Heart left ventricle (tissue), 16 donors: Measurements from ENCODE around the gene KRTAP27-1. TPM values are rescaled to one million over a fixed set of nuclear protein-coding genes. Genes with fewer than 3 reads are reported as not detected.

ENCODE experiments used
- ATAC-seq, 4 donors: fragments of 200-7000 bp; cut with Tn5 transposase; one replicate each; pipeline ENCODE4 v1.9.1; 2020 to 2022; ENCODE audit warnings: moderate library complexity in 4 of 4, mild to moderate bottlenecking in 3 of 4, moderate number of reproducible peaks in 1 of 4
- DNase-seq, 5 donors: peaks; one replicate each; pipeline ENCODE4 v3.0.0-alpha.2; 2020
- H3K27ac ChIP-seq, 12 donors: fragments of 200-600 bp; sonication (generic) in 4 of 12; one replicate each; pipeline versions ENCODE4 v1.5.0 to v1.8.0; 2016 to 2022; ENCODE audit warnings: mild to moderate bottlenecking in 2 of 12
- H3K27me3 ChIP-seq, 9 donors: fragments of 200-600 bp; sonication (generic) in 2 of 9; one replicate each; pipeline versions ENCODE4 v1.5.1 to v1.8.0; 2016 to 2022; ENCODE audit warnings: mild to moderate bottlenecking in 3 of 9
- H3K36me3 ChIP-seq, 9 donors: fragments of 200-600 bp; sonication (generic) in 2 of 9; one replicate each; pipeline versions ENCODE4 v1.5.0 to v1.8.0; 2018 to 2022; ENCODE audit warnings: mild to moderate bottlenecking in 2 of 9
- H3K4me1 ChIP-seq, 12 donors: fragments of 200-600 bp; sonication (generic) in 4 of 12; one replicate each; pipeline versions ENCODE4 v1.5.0 to v1.8.0; 2016 to 2022; ENCODE audit warnings: mild to moderate bottlenecking in 3 of 12
- H3K4me3 ChIP-seq, 12 donors: fragments of 200-600 bp; sonication (generic) in 4 of 12; one replicate each; pipeline versions ENCODE4 v1.5.0 to v1.8.0; 2017 to 2022; ENCODE audit warnings: mild to moderate bottlenecking in 9 of 12, moderate library complexity in 4 of 12
- H3K9me3 ChIP-seq, 12 donors: fragments of 200-600 bp; sonication (generic) in 4 of 12; one replicate each; pipeline versions ENCODE4 v1.5.0 to v1.8.0; 2016 to 2022; ENCODE audit warnings: mild to moderate bottlenecking in 1 of 12
- POLR2A ChIP-seq, 2 donors: fragments of 450-650 bp; IDR thresholded peaks; one replicate each; pipeline ENCODE4 v1.6.1; 2017; ENCODE audit warnings: antibody characterized with exemption in 2 of 2, mild to moderate bottlenecking in 2 of 2, moderate library complexity in 2 of 2
- WGBS, 4 donors: extraction: QIAGEN DNeasy Blood & Tissue Kit in 2 of 4; methylation state at CpG; one replicate each; pipeline versions ENCODE4 v1.1.5 to v1.1.7; 2013 to 2018; 5-methylcytosine and 5-hydroxymethylcytosine counted together
- intact Hi-C, 10 donors: fragments of 100-400 bp; cut with DNase I; formaldehyde crosslinking; loops; one replicate each; pipeline versions ENCODE4 v1.11.1 to v1.14.2; 2022
- polyA plus RNA-seq, 2 donors: library from polyadenylated mRNA; stranded (reverse); fragments of 200-250 nt; gene quantifications; one replicate each; pipeline ENCODE4 v1.2.3, GENCODE V29; 2013
- total RNA-seq, 9 donors: library from RNA; depleted of rRNA in 2 of 9; stranded (reverse); fragments of >200 nt in 2 of 9; fragmentation: NEBNext Ultra II Directional in 3 of 9; extraction: Animal tissue kit (Norgen Biotek cat#: 25700) in 3 of 9; gene quantifications; one replicate each; pipeline versions ENCODE4 v1.1.0 to v1.2.4, GENCODE V29; 2016 to 2023
- TF ChIP-seq, protein P1 (sequence below), 12 donors: fragments of 200-600 bp; sonication (generic) in 4 of 12; IDR thresholded peaks; one replicate each; pipeline versions ENCODE4 v1.5.0 to v1.8.0; 2018 to 2022; ENCODE audit warnings: antibody characterized with exemption in 12 of 12, mild to moderate bottlenecking in 5 of 12
- donor health status: ischemic (EF 13 %, LVEDD 7.1; RV severe dilation, severe dysfunction).
- donor health status: healthy with polysubstance abuse.
- donor health status: DM: no; HTN: yes; CAD: no.
- donor health status: DM: no; HTN: no; CAD: no.
- donor health status: ischemic (EF 25% LVEDD 6.9; RV normal size, moderate dysfunction).
- donor health status: ischemic (EF 25% LVEDD 5.7; RV mildly dilated, moderate dysfunction).
- donor health status: healthy.
- donor health status: DM: yes; HTN: yes; CAD: no.
- donor health status: ischemic (EF 35%, LVEDD 5.7; RV mildly dilated, moderate dysfunction).
- donor health status: nonischemic (EF 11% LVEDD 7.7; RV severe dilation, severe dysfunction).
- donor health status: DM: yes; HTN: yes; CAD: no.
- donor health status: PGD.
- donor health status: ischemic (EF 29% LVEDD 5.4; RV normal size, mild dysfunction).
- donor health status: nonischemic (EF 23%, LVEDD 6.1; RV moderate dilation, normal function).

KRTAP27-1 gene
- total and polyA plus RNA-seq, 11 donors = not detected

DNA sequence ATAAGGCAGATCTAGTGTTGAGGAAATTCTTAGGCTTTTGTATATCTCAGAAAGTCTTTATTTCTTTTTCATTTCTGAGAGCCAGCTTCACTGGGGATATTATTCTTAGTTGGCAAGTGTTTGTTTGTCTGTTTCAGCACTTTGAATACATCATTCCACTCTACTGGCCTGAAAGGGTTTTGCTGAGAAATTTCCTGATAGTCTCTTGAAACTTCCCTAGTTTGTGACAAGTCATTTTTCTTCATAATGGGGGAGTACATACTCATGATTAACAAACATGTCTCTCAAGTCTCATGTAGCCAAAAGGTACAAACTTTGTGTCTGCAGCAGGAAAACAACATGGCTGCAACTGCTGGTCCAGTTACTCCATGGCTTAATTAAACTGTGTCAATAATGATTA lies 11.1 kb downstream of the KRTAP27-1 start:
- no peak for DNase-seq
- intact Hi-C loops = no loop called here
- Histone ChIP-seq H3K9me3 (peaks cover 0 to 20% (median 4%) of the 10 kb centered on the region in 12 donors), H3K27me3 (no peaks in the 10 kb centered on the region), H3K4me3 (no peak overlapping the region), H3K27ac (no peak overlapping the region), H3K36me3 (no peaks in the 10 kb centered on the region), H3K4me1 (no peaks in the 10 kb centered on the region)
- no peak for TF ChIP-seq POLR2A (IDR thresholded peaks at IDR 0.05)
- TF ChIP-seq, protein P1, sequence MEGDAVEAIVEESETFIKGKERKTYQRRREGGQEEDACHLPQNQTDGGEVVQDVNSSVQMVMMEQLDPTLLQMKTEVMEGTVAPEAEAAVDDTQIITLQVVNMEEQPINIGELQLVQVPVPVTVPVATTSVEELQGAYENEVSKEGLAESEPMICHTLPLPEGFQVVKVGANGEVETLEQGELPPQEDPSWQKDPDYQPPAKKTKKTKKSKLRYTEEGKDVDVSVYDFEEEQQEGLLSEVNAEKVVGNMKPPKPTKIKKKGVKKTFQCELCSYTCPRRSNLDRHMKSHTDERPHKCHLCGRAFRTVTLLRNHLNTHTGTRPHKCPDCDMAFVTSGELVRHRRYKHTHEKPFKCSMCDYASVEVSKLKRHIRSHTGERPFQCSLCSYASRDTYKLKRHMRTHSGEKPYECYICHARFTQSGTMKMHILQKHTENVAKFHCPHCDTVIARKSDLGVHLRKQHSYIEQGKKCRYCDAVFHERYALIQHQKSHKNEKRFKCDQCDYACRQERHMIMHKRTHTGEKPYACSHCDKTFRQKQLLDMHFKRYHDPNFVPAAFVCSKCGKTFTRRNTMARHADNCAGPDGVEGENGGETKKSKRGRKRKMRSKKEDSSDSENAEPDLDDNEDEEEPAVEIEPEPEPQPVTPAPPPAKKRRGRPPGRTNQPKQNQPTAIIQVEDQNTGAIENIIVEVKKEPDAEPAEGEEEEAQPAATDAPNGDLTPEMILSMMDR (IDR thresholded peaks at IDR 0.05) = no peak
- no peak for ATAC-seq

DNA sequence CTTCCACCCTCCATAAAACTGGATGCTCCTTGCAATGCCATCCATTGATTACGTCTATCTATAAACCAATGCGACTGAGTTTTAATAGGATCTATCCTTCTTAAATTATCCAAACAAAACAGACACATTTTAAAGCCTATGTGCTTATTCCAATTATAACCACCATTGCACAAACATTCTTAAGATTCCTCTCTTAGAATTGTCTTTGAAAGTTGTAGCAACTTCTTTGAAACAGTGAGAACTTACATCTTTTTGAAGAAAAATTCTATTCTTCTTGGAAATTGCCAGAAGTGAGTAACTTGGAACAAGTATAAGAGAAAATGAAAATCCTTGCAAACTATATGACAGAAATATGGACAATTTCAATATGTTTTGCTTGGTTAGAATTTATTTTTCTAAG lies 17.3 kb downstream of the KRTAP27-1 start, which contains the start of gene KRTAP26-1:
KRTAP26-1 (minus strand) TSS at position 101 of the 400 bp plus-strand sequence. CDS start 280 bp downstream, outside the sequence.
- intact Hi-C loops = no loop called here
- Histone ChIP-seq H3K27ac (no peak within 1 kb of the TSS), H3K4me3 (no peak within 1 kb of the TSS), H3K9me3 (no peaks in the 10 kb centered on the region), H3K4me1 (no peaks in the 10 kb centered on the region), H3K27me3 (peaks cover 0 to under 1% (median 0%) of the 10 kb centered on the region in 9 donors), H3K36me3 (no peaks in the 10 kb centered on the region)
- ATAC-seq (no peak), DNase-seq (no peak)
- 85 to 94% (median 91%) methylated on average over 2 of the region's 2 CpGs for WGBS, 4 donors
- TF ChIP-seq, protein P1 (IDR thresholded peaks at IDR 0.05) = no peak
- no peak for TF ChIP-seq POLR2A (IDR thresholded peaks at IDR 0.05)

DNA sequence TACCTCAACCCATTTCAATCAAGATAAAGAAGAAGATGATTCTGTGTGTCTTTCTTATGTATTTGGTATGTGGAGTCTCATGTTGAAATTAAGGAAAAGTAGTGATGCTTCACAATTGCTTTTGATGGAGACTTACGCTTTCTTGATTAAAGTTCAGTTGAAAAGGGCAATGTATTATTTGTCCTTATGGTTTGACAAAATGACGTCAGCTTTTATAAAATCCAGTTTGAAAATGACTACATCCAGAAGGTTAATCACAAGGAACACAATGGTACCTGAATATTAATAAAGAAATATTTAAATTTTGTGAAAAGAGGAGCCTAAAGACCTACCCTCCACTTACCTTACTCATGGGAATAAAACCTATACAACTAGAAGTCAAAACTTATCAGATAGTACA lies 21.8 kb downstream of the KRTAP27-1 start:
- no peak for TF ChIP-seq POLR2A (IDR thresholded peaks at IDR 0.05)
- TF ChIP-seq, protein P1 (IDR thresholded peaks at IDR 0.05) = no peak
- no peaks in the 10 kb centered on the region for H3K9me3 ChIP-seq
- no peak overlapping the region for H3K4me3 ChIP-seq
- ATAC-seq = no peak
- H3K27me3 ChIP-seq = peaks cover 0 to 4% (median 0%) of the 10 kb centered on the region in 9 donors
- H3K27ac ChIP-seq = no peak overlapping the region
- no peaks in the 10 kb centered on the region for H3K36me3 ChIP-seq
- intact Hi-C loops = no loop called here
- 86 to 89% (median 88%) methylated on average over 2 of the region's 2 CpGs for WGBS, 4 donors
- no peaks in the 10 kb centered on the region for H3K4me1 ChIP-seq
- no peak for DNase-seq

DNA sequence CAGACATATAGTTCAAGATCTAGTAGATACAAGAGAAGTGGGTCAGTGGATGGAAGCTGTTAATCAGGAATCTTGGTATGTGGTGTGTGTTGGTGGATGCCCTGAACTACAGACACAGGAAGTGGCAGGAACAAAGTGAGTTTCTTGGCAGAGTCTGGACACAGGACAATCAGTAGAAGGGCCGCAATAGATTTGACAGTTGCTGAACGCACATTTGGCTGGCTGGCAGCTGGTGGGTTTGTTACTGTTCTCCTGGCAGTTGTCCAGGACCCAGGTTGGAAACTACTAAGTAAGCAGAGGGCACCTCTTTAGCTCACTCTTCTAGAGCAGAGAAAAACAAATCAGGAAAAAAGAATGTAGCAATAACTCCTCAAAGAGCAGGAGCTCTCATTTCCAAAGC lies 30.6 kb downstream of the KRTAP27-1 start:
- TF ChIP-seq POLR2A (IDR thresholded peaks at IDR 0.05) = no peak
- TF ChIP-seq, protein P1 (IDR thresholded peaks at IDR 0.05) = no peak
- WGBS, 4 donors = 23 to 45% (median 36%) methylated on average over 2 of the region's 2 CpGs
- H3K36me3 ChIP-seq = no peaks in the 10 kb centered on the region
- DNase-seq (no peak), ATAC-seq (no peak)
- no peak overlapping the region for H3K4me3 ChIP-seq
- H3K4me1 ChIP-seq = no peaks in the 10 kb centered on the region
- H3K9me3 ChIP-seq = peaks cover 0 to 9% (median 0%) of the 10 kb centered on the region in 12 donors
- intact Hi-C loops = no loop called here
- H3K27ac ChIP-seq = no peak overlapping the region
- H3K27me3 ChIP-seq = no peaks in the 10 kb centered on the region
